ENCODE results near the gene FHIT.

DNA sequence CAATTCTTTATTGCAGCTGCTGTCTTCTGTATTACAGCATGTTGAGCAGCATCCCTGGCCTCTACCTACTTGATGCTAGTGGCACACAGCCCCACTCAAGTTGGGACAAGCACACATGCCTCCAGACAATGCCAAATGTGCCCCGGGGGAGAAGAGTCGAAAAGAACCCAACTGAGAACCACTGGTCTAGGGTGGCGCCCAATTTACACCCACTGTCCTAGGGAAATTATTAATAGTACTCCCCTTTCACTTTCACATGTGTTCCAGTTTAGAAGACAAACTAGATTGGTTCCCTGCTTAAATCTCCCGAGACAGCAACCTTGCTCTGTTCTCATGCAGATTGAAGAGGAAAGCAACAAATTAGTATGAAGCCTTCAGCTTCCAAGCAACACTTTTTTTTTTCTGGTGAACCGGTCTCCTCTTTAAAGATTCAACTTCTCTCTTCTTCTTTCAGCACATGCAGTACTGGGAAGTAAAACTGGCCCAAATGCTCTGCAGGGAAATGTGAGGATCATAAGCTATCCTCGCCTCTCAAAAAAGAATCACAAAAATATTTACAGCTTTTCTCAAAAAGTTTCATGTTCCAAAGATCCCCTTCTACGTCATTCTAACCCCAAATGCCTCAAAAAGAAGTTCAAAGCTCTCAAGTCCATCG, 1377.5 kb downstream of the FHIT start:
- TF ChIP-seq, protein P1, sequence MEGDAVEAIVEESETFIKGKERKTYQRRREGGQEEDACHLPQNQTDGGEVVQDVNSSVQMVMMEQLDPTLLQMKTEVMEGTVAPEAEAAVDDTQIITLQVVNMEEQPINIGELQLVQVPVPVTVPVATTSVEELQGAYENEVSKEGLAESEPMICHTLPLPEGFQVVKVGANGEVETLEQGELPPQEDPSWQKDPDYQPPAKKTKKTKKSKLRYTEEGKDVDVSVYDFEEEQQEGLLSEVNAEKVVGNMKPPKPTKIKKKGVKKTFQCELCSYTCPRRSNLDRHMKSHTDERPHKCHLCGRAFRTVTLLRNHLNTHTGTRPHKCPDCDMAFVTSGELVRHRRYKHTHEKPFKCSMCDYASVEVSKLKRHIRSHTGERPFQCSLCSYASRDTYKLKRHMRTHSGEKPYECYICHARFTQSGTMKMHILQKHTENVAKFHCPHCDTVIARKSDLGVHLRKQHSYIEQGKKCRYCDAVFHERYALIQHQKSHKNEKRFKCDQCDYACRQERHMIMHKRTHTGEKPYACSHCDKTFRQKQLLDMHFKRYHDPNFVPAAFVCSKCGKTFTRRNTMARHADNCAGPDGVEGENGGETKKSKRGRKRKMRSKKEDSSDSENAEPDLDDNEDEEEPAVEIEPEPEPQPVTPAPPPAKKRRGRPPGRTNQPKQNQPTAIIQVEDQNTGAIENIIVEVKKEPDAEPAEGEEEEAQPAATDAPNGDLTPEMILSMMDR (IDR thresholded peaks at IDR 0.05) = no peak
- TF ChIP-seq POLR2AphosphoS5 (IDR thresholded peaks at IDR 0.05) = no peak

All from esophagus muscularis mucosa (tissue), 3 donors.